ENCODE data around the gene MACROD2. TPM values are rescaled to one million over a fixed set of nuclear protein-coding genes. Genes with fewer than 3 reads are reported as not detected.

Gene MACROD2
- total and polyA plus RNA-seq, 2 donors (not counting 1 experiment from before 2014, with no cell fraction given), result 5.3 to 6.7 TPM

- Mint-ChIP-seq H3K27ac (no peak overlapping the region), H3K9me3 (ENCODE audit: insufficient read depth) (peaks cover 3% of the 10 kb centered on the region), H3K27me3 (peaks cover 16% of the 10 kb centered on the region), H3K4me1 (no peaks in the 10 kb centered on the region), H3K4me3 (no peak overlapping the region)
- Histone ChIP-seq H3K9me3 (ENCODE audit: control extremely low read depth in 1 of 3, control insufficient read depth in 2 of 3, insufficient read depth in 1 of 3, low read length in 2 of 3) (peaks cover 0 to 5% (median 0%) of the 10 kb centered on the region in 3 donors), H3K27ac (ENCODE audit: low read length in 2 of 2) (no peak overlapping the region), H3K4me1 (ENCODE audit: control insufficient read depth in 2 of 2, insufficient read depth in 2 of 2, low read length in 2 of 2) (no peaks in the 10 kb centered on the region), H3K9ac (ENCODE audit: low read length) (no peak overlapping the region), H2AFZ (ENCODE audit: insufficient read depth, low read depth, low read length, poor library complexity, severe bottlenecking) (no peak overlapping the region), H4K20me1 (ENCODE audit: control insufficient read depth, insufficient read depth, low read length, poor library complexity, severe bottlenecking) (no peaks in the 10 kb centered on the region), H3K4me2 (replicated peaks; ENCODE audit: low read depth, low read length, poor library complexity, severe bottlenecking) (no peak overlapping the region), H3K4me3 (ENCODE audit: control extremely low read depth in 1 of 5, extremely low read depth in 1 of 5, insufficient read depth in 1 of 5, low read depth in 2 of 5, low read length in 4 of 5) (no peak overlapping the region), H3K36me3 (replicated peaks in 1 of 2; ENCODE audit: control extremely low read depth in 1 of 2, control insufficient read depth in 1 of 2, extremely low read depth in 1 of 2, insufficient read depth in 2 of 2, low read length in 1 of 2) (no peaks in the 10 kb centered on the region), H3K79me2 (ENCODE audit: control insufficient read depth, insufficient read depth, low read length) (no peaks in the 10 kb centered on the region), H3K27me3 (replicated peaks in 1 of 4; ENCODE audit: control extremely low read depth in 1 of 4, control insufficient read depth in 3 of 4, insufficient read depth in 4 of 4, low read length in 3 of 4) (no peaks in the 10 kb centered on the region)
- no peak for DNase-seq
- CTCF ChIA-PET, result no interaction called here
- POLR2A ChIA-PET, result no interaction called here
- no peak for TF ChIP-seq EZH2 (IDR thresholded peaks at IDR 0.05; ENCODE audit: borderline replicate concordance, insufficient read depth, low read depth, low read length, poor library complexity, severe bottlenecking)
- TF ChIP-seq CTCF (IDR thresholded peaks at IDR 0.05), result no peak
- no peak for ATAC-seq (ENCODE audit: low read depth)
- intact Hi-C loops (cut with micrococcal nuclease), result no loop called here
- no CpG with 5 or more reads among the region's 5 CpGs for WGBS (ENCODE audit: insufficient coverage)
Observed at GRCh38 chr20:15064741-15065140, 1069.4 kb downstream of the MACROD2 start.

- H3K27me3 ChIP-seq (replicated peaks in 1 of 4; ENCODE audit: control extremely low read depth in 1 of 4, control insufficient read depth in 3 of 4, insufficient read depth in 4 of 4, low read length in 3 of 4), result no peaks in the 10 kb centered on the region
- peaks cover 0 to 7% (median 0%) of the 10 kb centered on the region in 3 donors for H3K9me3 ChIP-seq (ENCODE audit: control extremely low read depth in 1 of 3, control insufficient read depth in 2 of 3, insufficient read depth in 1 of 3, low read length in 2 of 3)
- DNase-seq (no peak), ATAC-seq (ENCODE audit: low read depth) (no peak)
- no peaks in the 10 kb centered on the region for H3K36me3 ChIP-seq (replicated peaks in 1 of 2; ENCODE audit: control extremely low read depth in 1 of 2, control insufficient read depth in 1 of 2, extremely low read depth in 1 of 2, insufficient read depth in 2 of 2, low read length in 1 of 2)
- no peak overlapping the region for H3K4me2 ChIP-seq (replicated peaks; ENCODE audit: low read depth, low read length, poor library complexity, severe bottlenecking)
- ChIA-PET POLR2A (no interaction called here), CTCF (no interaction called here)
- no peak overlapping the region for H3K27ac ChIP-seq (ENCODE audit: low read length in 2 of 2)
- H2AFZ ChIP-seq (ENCODE audit: insufficient read depth, low read depth, low read length, poor library complexity, severe bottlenecking), result no peak overlapping the region
- H4K20me1 ChIP-seq (ENCODE audit: control insufficient read depth, insufficient read depth, low read length, poor library complexity, severe bottlenecking), result no peaks in the 10 kb centered on the region
- Mint-ChIP-seq H3K4me3 (no peak overlapping the region), H3K27me3 (peaks cover 11% of the 10 kb centered on the region), H3K9me3 (ENCODE audit: insufficient read depth) (peaks cover 3% of the 10 kb centered on the region), H3K27ac (no peak overlapping the region), H3K4me1 (no peaks in the 10 kb centered on the region)
- H3K79me2 ChIP-seq (ENCODE audit: control insufficient read depth, insufficient read depth, low read length), result no peaks in the 10 kb centered on the region
- TF ChIP-seq CTCF (IDR thresholded peaks at IDR 0.05) (no peak), EZH2 (IDR thresholded peaks at IDR 0.05; ENCODE audit: borderline replicate concordance, insufficient read depth, low read depth, low read length, poor library complexity, severe bottlenecking) (no peak)
- no peak overlapping the region for H3K9ac ChIP-seq (ENCODE audit: low read length)
- WGBS (ENCODE audit: insufficient coverage), result 100% methylated on average over 1 of the region's 3 CpGs
- H3K4me3 ChIP-seq (ENCODE audit: control extremely low read depth in 1 of 5, extremely low read depth in 1 of 5, insufficient read depth in 1 of 5, low read depth in 2 of 5, low read length in 4 of 5), result no peak overlapping the region
- no peaks in the 10 kb centered on the region for H3K4me1 ChIP-seq (ENCODE audit: control insufficient read depth in 2 of 2, insufficient read depth in 2 of 2, low read length in 2 of 2)
- intact Hi-C loops (cut with micrococcal nuclease), result no loop called here
Observed at GRCh38 chr20:15065794-15066193, 1070.5 kb downstream of the MACROD2 start.
